HG03520 (cell line): ENCODE results near the gene STARD9.
"Not testable (repeated sequence)": the region's sequence is repeated elsewhere in the genome, so short reads cannot be mapped to it uniquely, and the experiment has no call there.

ENCODE experiments used
- ATAC-seq: cut with Tn5 transposase; IDR thresholded peaks from one replicate; pipeline ENCODE4 v1.9.1; 2021; ENCODE audit warnings: mild to moderate bottlenecking, moderate library complexity; ENCODE audit not compliant: unreplicated experiment

The STARD9 gene

GRCh38 chr15:42590619-42591237 is 15.3 kb downstream of the STARD9 start:
- ATAC-seq: no peak

GRCh38 chr15:42591238-42591934 is 16.0 kb downstream of the STARD9 start:
- ATAC-seq: no peak

- ATAC-seq: no peak
These were observed 17.3 kb downstream of the STARD9 start for GRCh38 chr15:42592716-42593115.

GRCh38 chr15:42593143-42593542 is 17.7 kb downstream of the STARD9 start:
- ATAC-seq: no peak

GRCh38 chr15:42594095-42594494 is 18.7 kb downstream of the STARD9 start:
- ATAC-seq: no peak

GRCh38 chr15:42595626-42596240 is 20.3 kb downstream of the STARD9 start:
- ATAC-seq: no peak

- not testable (repeated sequence) for ATAC-seq
These were observed 25.9 kb downstream of the STARD9 start for GRCh38 chr15:42601316-42601715.

- ATAC-seq: no peak
These were observed 27.1 kb downstream of the STARD9 start for GRCh38 chr15:42602501-42602900.

GRCh38 chr15:42603978-42604377 is 28.6 kb downstream of the STARD9 start:
- no peak for ATAC-seq

- ATAC-seq: no peak
These were observed 29.7 kb downstream of the STARD9 start for GRCh38 chr15:42604894-42605744.

GRCh38 chr15:42605796-42606195 is 30.4 kb downstream of the STARD9 start:
- ATAC-seq: no peak

DNA sequence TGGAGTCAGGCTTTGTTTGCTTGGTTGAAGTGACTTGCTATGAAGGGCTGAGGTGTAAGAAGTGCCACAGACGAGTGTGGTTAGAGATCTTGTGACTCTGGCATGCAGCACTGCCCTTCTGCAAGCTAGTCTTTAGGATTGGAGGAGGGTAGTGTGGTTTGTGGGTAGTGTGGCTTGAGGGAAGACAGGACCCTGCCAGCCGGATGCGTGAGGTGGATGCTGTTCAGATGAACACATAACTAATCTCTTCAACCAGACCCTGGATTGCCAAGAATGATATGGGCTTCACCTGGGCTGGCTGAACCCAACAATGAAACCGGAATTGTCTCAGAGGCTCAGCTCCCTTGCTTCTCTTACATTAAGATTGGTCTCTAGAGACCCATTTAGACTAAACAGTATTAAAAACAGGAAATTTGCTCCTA is 32.7 kb downstream of the STARD9 start:
- no peak for ATAC-seq

- no peak for ATAC-seq
These were observed 33.5 kb downstream of the STARD9 start for GRCh38 chr15:42608752-42609488.

DNA sequence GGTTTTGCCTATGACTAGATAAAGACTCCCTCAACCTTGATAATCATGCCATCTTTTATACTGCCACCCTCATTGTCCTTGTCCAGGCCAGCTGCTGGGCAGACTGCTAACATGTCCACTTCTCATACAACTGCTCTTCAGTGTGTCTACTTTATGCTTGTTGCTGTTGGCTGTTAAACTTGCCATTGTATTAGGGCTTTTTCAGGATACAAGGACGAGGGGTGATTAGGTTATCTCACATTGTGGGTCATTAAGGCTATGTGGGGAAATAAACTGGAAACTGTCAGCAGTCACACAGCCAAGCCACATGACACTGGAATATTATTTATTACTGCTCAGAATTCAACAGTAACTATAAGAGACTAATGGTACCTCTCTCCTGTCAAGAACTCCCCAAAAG is 36.1 kb downstream of the STARD9 start:
- no peak for ATAC-seq

DNA sequence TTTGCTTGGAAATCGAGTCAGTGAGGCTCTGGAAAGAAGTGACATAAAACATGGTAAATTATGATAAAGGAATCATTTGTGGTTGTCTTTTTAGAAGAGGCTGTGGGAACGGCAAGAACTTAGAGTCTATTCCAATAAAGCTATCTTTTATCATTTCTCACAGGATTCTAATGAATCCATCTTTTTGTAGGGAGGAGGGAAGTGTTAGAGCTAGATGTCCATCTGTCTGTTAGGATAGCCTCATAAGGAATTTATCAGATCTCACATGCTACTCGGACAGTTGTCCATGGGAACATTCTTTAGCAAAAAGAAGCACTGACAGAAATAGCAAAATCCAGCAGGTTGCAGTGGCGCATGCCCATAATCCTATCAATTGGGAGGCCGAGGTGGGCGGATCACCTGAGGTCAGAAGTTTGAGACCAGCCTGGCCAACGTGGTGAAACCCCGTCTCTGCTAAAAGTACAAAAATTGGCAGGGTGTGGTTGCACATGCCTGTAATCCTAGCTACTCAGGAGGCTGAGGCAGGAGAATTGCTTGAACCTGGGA is 37.0 kb downstream of the STARD9 start:
- ATAC-seq: no peak

DNA sequence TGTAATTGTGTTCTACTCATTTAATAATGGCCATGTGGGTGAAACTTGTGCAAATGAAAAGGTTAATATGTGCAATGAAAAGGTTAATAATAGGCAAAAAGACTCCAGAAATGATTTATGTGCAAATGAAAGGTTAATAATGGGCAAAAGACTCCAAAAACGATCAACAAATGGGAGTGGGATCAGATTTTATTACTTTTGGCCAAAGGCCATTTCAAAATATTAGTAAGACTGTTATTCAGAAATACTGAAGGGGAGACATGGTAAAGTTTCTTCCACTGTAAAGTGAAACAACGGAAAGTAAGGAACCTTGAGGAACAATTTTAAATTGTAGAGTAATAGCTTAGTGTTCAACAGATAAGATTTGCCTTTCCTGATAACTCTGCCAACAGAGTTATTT is 40.7 kb downstream of the STARD9 start:
- no peak for ATAC-seq

DNA sequence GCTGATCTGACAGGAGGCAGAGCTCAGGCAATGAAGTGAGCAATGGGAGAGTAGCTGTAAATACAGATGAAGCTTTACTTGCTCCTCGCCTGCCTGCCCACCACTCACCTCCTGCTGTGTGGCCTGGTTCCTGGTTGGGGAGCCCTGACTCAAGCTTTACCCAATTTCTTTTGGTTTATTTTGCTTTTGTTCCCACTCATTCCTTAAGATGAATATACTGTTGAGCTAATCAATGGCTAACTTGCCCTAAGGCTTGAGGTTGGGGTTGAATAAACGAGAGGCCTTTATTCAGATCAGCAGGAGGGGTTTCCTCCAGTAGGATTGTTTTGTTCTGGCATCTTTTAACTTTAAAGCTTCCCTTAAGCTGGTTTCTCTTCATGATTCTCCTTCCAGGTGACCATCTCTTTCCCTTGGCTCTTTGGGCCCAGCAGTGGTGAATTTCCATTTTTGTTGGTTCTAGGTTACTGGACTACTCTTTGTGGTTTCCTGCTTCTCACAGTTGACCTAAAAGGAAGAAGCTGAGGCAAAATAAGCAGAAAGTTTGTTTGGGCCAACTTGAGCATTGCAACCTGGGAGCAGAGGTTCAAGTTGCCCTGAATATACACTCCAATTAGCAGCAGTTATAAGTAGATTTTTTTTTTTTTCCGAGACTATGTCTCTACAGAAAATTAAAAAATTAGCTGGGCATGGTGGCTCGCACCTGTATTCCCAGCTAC is 44.4 kb downstream of the STARD9 start:
- ATAC-seq: no peak

DNA sequence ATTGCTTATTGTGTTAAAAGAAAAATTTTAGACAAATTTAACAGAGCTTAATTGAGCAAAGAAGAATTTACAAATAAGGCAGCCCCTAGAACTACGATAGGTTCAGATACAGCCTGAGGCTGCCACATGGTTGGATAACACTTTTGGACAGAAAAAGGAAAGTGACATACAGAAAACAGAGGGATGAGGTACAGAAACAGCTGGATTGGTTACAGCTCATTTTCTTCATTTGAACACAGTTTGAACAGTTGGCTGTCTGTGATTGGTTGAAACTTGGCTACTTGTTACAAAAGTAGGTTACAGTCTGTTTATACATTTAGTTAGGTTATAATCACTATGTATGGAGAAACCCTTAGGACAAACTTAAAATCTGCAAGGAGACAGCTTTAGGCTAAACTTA is 46.0 kb downstream of the STARD9 start:
- no peak for ATAC-seq

DNA sequence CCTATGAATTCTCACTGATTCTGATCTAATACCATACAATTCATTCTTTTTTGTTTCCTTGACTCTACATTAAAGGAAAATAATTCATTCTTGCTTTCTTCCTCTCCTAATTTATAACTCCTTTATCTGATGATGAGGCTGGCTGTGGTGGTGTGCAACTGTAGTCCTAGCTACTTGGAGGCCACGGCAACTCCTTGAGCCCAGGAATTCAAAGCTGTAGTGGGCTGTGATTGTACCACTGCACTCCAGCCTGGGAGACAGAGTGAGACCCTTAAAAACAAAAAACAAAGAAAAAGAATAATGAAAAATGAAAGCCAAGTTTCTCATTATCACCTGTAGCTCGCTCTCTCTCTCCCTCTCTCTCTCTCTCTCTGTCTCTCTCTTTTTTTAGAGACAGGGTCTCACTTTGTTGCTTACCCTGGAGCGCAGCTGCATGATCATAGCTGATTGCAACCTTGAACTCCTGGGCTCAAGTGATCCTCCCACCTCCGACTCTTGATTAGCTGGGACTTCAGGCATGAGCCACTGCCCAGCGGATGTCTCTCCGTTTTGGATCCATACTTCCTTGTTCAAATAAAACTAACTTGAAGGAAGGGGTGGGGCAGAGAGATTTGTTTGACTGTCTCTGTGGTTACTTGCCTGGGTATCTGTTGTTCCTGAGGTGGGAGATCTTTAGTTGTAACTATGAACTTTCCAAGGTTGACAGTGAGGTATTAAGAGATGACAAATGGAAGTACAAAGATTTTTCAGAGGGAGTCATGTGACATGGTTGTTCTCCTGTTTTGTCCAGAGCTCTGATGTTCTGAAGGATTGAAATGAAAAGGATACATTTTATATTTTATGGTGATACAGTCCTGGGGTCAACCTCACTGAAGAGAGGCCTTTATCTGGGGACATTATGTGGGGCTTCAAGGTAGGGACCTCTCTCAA is 46.9 kb downstream of the STARD9 start:
- ATAC-seq: no peak
